HG03521 (cell line): Measurements from ENCODE around the gene BCAP31.

Experiments
- ATAC-seq: cut with Tn5 transposase; IDR thresholded peaks from one replicate; pipeline ENCODE4 v1.9.1; 2021; ENCODE audit warnings: mild to moderate bottlenecking, moderate library complexity; ENCODE audit not compliant: unreplicated experiment

The BCAP31 gene

DNA sequence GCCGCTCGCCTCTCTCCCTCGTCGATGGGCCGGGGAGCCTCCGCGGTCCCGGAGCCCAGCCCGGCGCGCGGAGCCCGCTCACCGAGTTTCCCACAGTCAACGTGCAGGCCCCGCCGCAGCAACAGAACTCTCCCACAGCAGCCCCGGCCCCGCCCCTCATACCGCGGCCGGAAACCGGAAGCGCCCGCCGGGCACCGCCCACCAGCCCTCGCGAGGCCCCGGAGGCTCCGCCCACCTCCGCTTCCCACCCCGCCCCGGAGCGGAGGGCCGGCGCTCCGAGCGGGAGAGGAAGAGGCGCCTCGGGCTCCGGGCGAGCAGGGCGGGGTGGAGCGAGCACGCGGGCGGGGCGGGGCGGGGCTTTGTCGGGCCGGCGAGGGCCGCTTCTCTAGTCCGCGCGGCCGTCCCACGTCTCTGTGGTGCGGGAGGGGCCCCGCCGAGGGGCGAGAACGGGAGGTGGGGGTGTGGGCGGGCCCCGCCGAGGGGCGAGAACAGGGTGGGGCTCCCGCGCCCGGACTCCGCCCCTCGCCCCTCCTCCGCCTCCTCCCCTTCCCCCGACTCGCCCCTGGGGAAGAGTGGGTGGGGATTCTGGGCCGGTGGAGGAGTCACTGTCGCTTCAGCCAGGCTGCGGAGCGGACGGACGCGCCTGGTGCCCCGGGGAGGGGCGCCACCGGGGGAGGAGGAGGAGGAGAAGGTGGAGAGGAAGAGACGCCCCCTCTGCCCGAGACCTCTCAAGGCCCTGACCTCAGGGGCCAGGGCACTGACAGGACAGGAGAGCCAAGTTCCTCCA, at the start of gene BCAP31, which contains the start of gene ABCD1:
Gene BCAP31, minus strand, starts transcription at position 136 of the 787 bp plus-strand sequence. CDS start 1,143 bp downstream, outside the sequence.
Gene ABCD1, plus strand, starts transcription at position 605 of the 787 bp plus-strand sequence. CDS start 411 bp downstream, outside the sequence.
- peak; percentile 53 for ATAC-seq

GRCh38 chrX:153773218-153773611, 49.0 kb upstream of the BCAP31 start:
- no peak for ATAC-seq

GRCh38 chrX:153772316-153773217, 48.4 kb upstream of the BCAP31 start:
- ATAC-seq, result no peak

- no peak for ATAC-seq
These were observed 47.5 kb upstream of the BCAP31 start for GRCh38 chrX:153771415-153772315.

GRCh38 chrX:153770601-153771414, 46.6 kb upstream of the BCAP31 start:
- ATAC-seq, result no peak

GRCh38 chrX:153769865-153770600, 45.8 kb upstream of the BCAP31 start:
- ATAC-seq, result no peak

GRCh38 chrX:153769158-153769864, 45.1 kb upstream of the BCAP31 start:
- ATAC-seq, result no peak

DNA sequence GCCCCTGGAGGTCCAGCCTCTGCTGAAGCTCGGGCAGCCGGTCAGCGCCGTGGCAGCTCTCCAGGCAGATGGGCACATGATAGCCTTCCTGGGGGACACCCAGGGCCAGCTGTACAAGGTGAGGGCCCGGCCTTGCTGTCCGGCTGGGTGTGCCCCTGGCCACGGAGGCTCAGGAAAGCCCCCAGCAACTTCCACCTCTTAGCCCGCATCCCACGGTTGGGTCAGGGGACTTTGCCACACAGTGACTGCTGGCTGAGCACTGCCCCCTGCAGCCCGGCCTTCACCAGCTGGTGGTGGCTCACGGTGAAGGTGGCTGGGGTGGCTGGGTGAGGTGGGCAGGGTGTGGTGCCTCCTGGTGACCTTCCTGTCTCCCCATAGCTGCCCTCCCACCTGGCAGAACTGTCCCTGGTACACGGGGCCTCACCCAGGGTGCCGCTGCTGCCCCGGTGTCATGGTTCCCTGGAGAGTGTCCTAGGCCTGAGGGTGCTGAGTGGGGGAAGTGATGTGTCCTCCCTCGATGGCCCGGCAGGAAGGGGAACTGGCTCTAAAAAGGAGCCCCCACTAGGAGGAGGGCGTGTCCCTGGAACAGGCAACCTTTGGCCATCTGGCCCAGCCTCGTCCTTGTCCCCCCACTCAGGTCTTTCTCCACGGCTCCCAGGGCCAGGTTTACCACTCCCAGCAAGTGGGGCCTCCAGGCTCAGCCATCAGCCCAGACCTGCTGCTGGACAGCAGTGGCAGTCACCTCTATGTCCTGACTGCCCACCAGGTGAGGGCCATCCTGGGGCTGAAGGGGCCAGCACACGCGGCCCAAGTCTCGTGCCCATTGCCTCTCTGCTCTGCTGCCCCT, 44.3 kb upstream of the BCAP31 start:
- ATAC-seq, result no peak

GRCh38 chrX:153767674-153768055, 43.5 kb upstream of the BCAP31 start:
- ATAC-seq, result no peak

- no peak for ATAC-seq
These were observed 42.9 kb upstream of the BCAP31 start for GRCh38 chrX:153766871-153767673.

- ATAC-seq, result no peak
These were observed 42.1 kb upstream of the BCAP31 start for GRCh38 chrX:153766098-153766817.

DNA sequence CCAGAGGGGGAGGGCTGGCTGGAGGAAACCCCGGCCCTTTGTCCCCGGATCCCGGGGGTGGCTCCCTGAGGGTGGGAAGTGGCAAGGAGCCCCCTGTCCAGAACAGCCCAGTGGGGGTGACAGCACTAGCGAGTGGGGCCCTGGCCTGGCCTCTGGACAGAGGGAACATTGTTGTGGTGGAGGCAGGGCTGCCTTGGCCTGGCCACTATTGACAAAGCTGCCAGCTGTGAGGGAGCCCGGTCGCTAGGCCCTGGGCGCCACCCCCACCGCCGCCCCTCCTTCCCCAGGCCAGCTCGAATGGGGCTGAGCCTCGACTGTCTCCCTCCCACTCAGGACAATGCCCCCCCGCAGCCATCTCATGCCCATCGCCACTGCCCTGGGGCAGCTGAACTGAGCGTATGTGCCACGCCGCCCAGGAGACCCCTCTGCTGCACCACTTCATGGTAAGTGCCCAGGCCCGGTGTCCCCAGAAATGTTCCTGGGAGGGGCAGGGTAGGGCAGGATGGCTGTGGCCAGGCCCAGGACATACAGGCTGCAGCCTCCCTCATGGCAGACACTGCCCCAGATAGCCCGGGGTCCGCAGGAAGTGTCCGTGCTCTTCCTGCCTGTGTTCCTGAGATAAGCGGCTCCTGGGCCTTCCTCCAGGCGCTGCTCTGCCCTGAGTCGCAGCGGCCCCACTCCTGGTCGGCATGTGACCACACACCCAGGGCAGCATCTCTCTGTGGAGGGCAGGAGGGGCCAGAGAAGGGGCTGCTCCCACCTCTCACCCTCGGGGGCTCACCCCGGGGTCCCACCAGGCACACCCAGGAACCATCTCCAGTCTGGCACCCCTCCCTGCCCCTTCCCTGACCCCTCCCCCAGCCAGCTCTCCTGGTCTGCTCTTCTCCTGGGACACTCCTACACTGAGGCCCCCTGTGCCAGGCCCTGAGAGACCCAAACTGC, 41.2 kb upstream of the BCAP31 start:
- ATAC-seq, result no peak

GRCh38 chrX:153764786-153765137, 40.6 kb upstream of the BCAP31 start:
- ATAC-seq, result no peak

DNA sequence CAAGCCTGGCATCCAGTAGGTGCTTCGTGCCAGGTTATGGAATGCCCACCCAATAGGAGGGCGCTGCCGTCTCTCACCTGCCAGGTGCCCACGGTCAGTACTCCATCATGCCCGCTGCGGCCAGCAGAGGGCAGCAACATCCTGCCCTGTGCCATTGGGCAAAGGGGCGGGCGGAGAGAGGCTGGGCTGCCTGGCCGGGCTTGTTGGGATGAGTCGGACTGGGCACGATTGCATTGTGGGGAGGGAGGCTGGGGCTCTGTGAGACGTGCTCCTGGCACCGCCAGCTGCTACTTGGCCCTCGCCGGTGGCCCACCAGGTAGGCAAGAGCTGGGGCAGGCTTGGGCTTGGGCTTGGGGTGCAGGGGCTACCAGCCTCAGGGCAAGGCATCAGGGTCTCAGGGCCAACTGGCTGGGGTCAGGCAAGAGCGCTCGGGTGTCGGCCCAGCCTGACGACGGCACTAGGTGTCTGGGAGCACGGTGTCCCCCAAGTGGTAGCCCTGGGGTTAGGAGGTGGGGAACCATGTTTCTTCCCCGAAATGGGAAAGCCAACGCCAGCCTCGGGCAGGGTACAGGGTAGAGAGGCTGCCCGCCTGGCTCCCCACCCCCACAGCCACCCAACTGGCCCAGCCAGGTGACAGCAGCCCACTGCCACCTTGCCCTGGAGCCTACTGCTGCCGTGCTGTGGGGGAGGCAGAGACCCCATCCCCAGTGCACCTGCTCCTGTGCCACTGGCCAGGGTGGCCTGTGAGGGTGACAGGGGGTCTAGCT, 40.0 kb upstream of the BCAP31 start, which contains the start of gene PLXNB3:
Gene PLXNB3, plus strand, starts transcription at position 261 of the 767 bp plus-strand sequence. CDS start 1,287 bp downstream, outside the sequence.
- no peak for ATAC-seq
